Right hindlimb (tissue), 1 donor: ENCODE data around the gene PGC.

Source experiments
- DNase-seq: peaks from one replicate; pipeline ENCODE4 v3.0.0-alpha.2; 2018

The PGC gene

DNA sequence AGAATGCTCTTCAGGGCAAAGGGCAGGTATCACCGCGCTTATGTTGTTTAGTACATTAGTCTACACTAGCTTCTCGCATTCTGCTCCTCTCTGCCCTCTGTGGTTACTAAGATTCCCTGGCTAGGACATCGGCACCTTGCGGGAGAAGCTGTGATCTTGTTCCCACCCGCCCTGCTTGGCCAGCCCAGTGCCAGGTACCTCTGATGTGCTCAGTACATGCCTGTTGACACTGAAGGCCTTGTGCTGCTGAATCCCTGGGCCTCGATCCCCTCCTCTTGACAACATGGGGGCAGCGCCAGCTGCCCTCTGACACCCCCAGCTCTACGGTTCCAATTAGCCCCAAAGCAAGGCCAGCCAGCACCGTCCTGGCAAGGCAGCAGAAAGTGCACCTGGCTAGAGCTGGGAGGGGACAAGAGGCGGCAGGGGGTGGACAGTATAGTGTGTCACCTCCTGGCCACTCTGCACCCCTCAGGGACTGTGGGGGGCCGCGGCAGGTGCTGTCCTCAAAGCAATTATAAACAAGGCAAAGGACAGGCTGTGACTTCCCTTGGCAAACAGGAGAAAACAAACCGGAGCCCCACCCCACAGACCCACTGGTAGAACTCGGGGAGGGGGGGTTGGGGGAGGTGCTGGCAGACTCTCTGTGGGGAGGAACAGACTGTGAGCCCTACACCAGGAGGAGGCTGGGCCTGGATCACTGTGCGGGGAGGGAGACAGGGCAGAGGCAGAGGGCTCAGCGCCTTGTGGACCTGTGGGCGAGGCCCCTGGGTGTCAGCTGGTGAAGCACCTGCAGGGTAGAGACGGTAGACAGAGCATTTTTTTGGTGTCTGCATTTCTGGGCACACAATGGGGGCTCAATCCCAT, 18.9 kb downstream of the PGC start:
- DNase-seq = no peak

DNA sequence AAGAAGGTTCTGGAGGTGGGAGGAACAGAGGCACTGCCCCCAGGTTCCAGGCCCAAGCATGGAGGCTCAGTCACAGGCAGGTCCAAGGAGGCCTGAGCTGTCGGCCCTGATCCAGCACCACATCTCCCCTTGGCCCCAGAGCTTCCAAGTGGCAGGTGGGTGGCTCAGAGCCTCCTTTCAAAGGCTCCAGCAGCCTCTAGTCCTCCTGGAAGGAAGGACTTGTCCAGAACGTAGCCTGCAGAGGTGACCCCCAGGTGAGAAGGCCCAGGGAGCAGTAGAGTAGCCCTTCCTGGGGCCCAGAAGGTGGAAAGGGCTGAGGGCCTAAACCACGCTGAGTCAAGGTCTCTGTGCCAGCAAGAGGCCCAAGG, 19.5 kb downstream of the PGC start:
- no peak for DNase-seq

DNA sequence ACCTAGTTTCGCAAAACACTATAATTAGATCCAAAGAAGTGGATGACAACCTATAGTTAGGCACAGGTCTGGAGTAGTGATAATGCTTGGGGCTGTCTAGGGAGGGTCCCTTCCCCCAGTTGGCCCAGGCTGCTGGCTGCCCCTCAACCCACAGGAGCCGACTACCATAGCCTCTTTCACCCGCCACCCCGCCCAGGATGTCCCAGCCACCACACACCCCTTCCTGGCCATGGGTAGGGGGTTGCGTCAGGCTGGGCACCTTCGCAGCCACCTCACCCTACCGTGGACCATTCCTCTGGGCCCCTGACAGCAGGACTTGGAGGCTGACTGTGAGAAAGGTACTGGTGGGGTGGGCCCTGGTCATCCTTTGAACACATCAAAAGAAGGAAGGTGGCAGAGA, 20.3 kb downstream of the PGC start:
- DNase-seq = no peak

DNA sequence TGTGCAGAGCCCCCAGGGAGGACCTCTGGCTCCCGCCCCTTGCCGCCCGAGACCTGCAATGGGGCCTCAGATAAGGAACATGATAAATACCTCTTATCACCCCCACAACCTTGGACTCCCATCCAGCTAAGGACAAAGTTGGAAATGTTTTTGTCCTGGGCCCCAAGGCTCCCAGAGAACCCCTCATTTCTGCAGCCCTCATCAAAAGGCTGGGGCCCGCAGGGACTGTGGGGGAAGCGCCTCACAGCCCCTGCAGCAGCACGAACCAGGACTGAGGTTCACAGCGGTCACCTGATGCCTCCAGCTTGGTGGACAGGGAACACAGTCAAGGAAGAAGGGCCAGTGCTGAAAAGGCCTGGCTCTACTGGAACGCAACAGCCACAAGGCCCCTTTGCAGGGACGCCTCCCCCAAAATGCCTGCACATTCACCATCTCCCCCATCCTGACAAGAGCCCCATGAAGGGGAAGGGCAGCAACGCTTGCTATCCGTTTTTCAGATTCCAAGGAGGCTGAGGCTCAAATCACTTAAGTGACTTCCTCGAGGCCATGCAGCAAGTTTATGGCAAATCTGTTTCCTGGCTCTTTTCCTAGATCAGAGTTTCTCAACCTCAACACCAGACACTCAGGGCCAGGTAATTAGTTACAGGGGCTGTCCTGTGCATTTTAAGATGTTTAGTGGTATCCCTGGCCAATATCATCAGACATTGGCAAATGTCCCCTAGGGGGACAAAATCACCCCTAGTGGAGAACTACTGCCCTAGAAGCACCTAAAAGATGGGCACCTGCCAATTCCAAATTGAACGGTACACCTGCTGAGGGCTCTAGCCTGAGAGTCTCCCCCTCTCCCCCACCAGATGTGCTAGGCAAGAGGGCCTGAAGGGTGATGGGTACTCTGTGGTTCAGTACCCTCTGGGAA, 22.4 kb downstream of the PGC start:
- DNase-seq = no peak

DNA sequence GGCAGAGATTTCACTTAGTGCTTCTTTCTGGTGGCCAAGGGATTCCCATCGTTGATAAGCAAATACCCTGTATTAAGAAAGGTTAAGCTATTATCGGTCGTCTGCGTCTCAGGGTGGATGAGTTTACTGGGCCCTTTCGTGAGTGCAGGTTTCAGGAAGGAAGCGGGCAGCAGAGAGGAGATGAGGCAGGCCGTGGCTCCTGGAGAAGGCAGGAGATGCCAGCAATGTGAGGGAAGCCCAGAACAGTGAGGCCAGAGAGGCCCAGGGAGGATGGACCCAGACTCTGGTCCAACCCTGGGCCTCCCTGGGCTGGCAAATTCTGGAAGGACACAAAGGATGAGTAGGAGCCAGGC, 23.0 kb downstream of the PGC start:
- no peak for DNase-seq

DNA sequence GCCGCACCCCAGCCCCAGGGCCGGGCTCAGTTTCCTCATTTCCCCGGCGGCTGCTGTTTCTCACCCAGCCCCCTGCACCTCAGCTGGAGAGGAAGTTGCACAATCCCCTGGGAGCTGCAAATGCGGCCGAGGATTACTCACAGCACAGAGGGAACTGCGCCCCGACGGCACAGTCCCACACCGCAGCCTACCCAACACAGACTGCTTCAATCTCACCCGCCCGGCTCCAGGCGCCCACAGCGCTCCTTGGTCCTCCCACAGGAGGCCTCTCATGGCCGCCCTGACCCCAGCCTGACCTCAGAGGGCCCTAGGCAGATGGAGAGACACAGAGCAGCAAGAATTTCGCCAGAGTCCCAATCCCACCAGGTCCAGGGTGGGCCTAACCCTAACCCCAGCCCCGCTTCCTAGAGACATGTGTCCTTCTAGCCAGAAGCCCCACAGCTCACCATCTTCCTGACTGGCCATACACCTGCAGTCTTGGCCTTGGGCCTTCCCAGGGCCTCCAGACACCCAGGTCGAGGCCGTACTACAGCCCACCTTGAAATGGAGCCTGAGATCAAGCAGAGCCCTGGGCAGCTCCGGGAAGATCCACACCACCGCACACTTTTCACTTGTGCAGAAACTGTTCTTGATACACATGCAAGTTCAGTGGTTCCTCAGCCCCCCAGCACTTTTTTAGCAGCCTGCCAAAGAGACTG, 23.5 kb downstream of the PGC start:
- DNase-seq = no peak

DNA sequence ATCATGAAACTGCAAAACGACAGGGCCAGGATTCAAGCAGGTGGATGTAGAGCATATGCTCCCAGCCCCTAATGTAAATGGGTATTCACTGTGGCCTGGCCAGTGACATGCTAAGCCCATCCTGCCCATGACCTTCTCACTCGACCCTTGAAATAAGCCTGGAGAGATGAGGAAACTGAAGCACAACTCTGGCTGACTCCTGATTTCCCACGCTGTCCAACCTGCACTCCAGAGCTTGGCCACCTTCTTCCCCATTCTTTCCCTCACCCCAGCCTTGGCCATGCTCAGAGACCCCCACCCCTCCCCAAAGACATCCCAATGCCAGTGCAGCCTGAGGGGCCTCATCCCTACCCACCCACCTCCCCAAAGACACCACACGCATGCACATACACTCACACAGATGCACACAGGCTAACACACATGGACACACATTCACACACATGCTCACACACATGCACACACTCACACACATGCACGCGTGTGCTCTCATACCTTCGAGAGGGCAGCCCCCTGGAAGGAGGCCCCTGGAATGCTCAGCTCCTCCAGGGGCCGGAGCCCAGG, 24.1 kb downstream of the PGC start:
- no peak for DNase-seq

DNA sequence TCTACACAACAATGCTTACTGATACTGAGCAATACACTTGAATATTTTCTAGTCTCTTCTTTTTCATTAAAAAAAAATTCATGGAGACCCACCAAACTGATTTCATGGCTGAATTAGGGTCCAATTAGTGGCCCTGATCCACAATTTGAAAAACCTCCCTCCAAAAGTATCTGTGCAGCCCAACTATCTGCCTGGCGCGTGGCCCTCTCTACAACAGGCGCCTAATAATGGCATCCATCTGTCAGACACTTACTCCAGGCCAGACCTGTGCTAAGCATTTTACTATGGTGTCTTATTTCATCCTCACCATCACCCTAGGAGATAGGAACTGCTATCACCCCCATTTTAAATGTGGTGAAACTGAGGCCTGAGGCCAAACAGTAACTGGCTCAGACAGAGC, 25.8 kb downstream of the PGC start:
- no peak for DNase-seq

DNA sequence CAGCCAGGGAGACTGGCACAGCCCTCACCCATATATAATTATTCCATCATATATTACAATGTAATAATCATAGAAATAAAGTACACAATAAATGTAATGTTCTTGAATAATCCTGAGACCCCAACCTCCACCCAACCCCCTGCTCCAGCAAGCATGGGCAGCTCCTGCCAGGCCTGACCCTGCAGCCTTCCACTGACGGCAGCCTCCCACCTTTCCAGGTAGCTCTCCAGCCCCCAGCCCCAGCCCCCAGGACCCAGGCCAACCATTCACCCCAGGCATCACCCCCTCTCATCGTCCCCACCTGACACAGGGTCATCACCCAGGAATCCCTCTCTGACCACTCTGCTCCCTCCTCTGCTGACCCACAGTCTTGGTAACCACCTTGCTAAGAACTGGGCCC, 26.4 kb downstream of the PGC start:
- no peak for DNase-seq

DNA sequence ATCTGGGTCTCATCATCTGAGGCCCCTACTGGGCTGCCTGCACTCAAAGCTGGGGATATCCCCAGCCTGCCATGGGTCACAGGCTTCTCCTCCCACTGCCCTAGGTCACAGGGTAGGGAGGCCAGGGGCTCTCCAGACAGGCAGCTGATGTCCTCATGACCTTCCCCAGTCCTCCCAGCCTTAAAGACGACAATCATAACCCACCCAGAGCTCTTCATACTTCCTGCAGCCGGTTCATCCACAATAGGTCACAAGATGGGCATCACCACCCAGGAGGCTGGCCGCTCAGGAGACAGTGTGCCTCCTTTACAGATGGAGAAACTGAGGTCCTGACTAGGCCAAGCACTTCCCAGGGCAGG, 27.0 kb downstream of the PGC start:
- DNase-seq = no peak

DNA sequence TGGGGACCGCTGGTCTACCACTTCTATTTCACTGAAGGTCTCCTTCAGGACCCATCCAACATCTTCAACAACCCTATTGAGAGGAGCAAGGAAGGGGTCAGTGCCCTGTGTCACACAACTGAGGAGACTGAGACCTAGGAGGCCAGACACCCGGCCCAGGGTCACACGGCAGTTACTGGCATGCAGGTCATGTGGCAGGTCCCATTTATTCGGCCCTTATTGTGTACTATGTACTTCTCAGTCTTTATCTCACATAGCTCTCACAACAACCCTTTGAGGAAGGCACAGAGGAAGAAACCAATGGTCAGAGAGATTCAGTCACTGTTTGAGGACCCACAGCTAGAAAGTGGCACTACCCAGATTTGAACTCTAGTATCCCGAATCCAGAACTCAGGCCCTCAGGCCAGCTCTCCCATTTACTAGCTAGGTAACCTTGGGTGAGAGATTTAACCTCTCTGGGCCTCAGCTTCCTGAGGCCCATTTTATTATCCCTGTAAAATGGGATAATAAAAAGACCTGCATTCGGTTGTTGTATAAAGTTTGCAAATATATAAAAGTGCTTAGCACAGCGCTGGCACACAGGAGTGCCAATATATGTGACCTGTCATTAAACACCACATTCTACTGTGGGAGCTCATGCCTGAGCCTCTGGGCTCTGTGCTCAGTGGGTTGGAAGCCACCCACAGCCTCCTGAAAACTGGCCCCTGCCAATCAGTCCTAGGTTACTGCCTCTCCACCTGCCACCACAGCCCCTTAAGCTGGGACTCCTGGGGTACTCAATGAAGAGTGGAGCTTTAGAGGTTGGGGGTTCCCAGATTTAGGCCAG, 27.5 kb downstream of the PGC start:
- DNase-seq = no peak

DNA sequence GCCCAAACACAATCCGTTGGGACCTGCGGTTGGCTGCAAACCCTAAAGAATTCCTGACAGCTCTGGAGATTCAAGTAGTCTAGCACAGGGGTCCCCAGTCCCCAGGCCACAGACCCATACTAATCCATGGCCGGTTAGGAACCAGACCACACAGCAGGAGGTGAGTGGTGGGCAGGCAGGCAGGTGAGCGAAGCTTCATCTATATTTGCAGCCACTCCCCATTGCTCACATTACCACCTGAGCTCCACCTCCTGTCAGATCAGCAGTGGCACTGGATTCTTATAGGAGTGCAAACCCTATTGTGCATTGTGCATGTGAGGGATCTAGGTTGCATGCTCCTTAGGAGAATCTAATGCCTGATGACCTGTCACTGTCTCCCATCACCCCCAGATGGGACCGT, 28.4 kb downstream of the PGC start:
- DNase-seq = no peak

DNA sequence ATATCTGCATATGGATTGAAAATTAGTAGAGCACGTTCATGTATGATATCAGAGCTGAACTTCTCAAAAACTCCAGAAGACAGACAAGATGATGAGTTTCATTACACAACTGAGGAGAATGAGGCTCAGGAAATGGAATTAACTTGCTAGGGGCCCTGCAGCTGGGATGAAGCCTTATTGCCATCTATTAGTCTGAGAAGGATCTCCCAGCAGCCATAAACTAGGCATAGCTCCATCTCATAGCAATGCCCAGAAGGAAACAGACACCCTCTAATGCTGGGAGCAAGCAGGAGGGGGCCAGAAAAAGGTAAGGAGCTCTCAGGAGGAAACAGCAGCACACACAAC, 29.8 kb downstream of the PGC start:
- no peak for DNase-seq

DNA sequence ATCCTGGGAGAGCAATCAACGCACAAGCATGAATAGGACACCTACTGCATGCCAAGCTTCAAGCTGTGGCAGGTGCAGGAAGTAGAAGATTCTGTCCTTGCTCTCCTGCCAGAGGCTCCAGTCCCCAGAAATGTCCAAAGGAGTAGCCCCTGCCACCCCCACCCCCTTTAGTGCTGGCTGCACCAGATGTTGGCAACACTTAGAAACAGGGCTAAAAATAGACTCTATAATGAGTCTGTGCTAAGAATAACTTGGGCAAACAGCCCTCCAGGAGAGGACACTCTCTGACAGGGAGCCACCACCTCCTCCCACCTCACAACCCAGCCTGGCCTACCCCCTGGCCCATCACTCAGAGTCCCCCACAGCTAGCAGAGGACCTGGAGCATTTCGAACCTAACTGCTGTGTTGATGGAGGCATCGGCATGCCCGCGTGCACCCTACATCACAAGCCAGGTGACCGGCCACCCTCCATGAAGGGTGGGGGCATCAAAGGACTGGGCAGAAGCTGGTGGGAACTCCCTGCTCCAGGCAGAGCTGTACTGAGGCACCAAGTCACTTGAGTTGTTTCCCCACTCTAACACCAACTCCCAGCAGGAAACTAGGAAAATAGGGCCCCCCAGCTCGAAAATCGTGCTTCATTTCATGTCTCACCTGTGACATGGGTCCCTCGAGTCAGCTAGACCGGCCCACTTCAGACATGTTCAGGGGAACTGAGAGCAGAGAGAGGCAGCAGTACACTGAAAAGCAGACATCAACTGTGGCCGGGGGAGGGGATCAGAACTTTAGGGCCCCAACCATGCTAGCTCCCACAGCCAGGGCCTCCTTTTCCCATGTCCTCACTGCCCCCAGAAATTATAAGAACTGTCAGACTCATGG, 30.4 kb downstream of the PGC start:
- DNase-seq = no peak

DNA sequence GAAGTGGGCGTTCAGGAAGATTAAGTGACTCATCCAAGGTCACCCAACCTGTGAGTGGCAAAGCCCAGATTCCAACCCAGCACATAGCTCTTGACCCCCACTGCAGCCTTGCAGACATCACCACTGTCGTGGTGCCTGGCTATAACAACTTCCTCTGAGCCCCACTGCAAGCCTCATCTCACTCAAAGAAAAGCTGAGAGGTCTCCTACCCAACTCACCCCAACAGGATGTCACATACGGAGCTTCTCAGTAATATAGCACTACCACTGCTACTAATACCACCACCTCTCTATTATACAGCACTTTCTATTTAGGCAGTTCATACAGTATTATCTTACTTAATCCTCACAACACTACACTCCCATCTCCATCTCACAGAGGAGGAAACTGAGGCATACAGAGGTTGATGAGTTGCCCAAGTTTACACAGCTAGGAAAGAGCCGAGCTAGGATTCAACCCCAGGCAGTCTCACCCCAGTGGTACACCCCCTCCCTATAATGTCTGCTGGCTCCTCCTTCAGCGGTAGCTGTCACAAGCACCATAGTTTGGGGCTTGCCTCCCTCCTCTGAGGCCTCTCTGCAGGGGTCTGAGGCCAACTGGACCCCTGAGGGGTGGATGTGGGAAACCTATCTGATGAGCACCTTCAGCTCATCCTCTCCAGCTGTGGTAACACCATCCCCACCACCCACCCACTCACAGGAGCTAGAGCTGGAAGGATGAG, 31.2 kb downstream of the PGC start:
- DNase-seq = no peak

DNA sequence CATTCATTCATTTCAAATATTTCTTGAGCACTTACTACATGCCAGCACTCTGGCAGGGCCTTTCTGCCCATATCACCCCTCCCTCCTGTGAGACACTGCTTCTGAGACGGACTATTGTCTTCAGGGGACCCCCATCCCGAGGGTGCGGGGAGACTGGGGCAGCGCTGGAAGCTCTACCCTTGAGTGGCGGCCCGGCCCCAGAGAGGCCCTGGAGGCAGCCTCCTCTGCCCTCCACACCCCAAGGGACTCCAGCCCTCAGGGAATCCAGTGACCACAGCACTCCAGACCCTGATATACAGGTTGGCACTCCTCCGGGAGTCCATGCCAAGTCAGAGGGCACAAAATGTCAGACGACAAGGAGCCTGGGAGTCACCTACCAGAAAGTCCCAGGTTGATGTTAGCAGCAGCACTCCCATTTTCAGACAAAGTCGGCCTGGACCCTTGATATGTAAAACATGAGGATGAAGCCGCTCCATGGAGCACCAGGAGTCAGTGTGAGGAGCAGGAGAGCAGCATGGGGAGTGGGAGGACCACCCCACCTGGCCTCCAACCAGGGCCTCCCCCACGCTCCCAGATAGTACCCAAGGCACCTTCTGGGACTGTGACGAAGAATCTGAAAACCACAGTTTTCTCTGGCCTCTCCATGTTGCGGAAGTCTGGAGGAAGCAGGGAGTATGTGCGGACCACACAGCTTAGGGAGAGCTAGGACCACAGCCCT, 32.5 kb downstream of the PGC start:
- DNase-seq = no peak

DNA sequence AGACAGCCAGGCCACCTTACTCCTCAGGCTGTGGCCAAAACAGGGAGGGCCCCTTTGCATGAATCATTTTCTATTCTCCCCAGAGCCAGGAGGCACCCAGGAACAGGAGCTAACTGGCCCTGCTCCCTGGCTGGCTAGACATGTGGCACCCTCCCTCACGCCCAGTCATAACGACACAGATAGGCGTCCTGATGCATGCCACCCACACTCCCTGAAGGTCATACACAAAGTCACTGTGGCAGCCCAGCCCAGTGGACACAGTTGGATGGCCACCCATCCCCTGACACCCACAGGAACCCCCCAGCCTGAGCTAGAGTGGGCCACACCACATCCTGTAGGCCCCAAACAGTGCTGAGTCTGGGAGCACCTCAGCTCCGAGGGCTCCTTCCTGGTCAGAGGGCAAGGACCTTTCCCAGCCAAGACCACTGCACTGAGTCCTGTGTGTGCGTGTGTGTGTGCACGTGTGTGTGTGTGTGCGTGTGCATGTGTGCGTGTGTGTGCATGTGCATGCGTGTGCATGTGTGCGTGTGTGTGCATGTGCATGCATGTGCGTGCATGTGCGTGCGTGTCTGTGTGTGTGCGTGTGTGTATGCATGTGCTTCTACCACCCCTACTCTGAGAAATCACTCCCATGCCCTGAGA, 33.4 kb downstream of the PGC start:
- DNase-seq = no peak

DNA sequence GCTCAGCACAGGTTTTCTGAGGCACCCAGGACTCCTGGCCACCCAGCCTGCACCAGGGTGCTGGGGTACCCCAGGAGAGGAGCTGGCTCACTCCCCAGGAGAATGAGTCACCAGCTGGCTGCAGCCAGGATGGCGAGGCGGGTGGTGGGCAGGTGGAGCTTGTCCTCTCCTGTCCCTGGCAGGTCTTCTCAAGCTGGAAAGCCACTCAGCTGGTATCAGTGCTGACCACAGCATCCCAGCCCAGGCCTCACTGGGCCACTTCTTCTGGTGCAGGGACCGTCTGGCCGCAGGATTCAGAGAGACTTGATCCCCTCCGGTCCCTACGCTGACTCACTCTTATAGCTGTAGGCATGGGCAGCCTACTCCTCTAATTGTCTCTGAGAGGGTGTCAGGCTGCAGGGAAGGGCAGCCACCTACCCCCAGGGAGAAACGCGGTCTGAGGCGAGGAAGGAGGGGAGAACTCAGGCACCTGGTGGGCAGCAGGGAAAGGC, 34.0 kb downstream of the PGC start:
- DNase-seq = no peak

DNA sequence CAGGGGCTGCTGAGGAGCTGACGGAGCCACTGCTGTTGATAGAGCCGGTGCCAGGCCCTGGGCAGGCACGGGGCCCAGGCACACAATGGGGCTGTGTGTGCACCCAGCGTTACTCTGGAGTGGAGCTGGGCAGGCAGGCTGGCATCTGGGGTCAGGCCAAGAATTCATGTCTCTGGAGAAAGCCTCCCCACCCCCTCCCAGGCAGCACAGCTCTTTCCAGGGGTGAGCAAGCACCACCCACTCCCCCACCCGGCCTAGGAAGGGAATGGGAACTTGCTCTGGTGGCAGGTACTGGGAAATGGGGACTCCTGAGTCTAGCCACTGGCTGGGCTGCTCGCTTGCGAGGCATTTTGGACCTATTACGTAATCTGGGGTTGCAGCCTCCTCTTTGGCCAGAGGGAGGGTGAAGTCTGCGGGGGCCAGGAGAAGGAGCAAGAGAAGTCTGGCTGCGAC, 34.5 kb downstream of the PGC start:
- no peak for DNase-seq
